ENCODE results near the gene MPHOSPH9. TPM values are rescaled to one million over a fixed set of nuclear protein-coding genes. Genes with fewer than 3 reads are reported as not detected.

The MPHOSPH9 gene
- total RNA-seq, 6 experiments from 2014 or later: 20.7 to 28.6 (median 24.4) TPM

- H3K4me1 Mint-ChIP-seq (ENCODE audit: low read depth): peaks cover 5% of the 10 kb centered on the region
- H3K27ac Mint-ChIP-seq: no peak overlapping the region
- no peak for DNase-seq
- H3K36me3 Mint-ChIP-seq (ENCODE audit: low read depth): no peaks in the 10 kb centered on the region
- H3K9me3 Mint-ChIP-seq: no peaks in the 10 kb centered on the region
- no peak for TF ChIP-seq CTCF (IDR thresholded peaks at IDR 0.05)
- H3K4me3 Mint-ChIP-seq: no peak overlapping the region
- H3K27me3 Mint-ChIP-seq (ENCODE audit: insufficient read depth): peaks cover 8% of the 10 kb centered on the region; the same call in 1 of the 2 replicates
These were observed 98.7 kb downstream of the MPHOSPH9 start for GRCh38 chr12:123134271-123134671.

GRCh38 chr12:123133701-123134100, 99.2 kb downstream of the MPHOSPH9 start:
- no peaks in the 10 kb centered on the region for H3K9me3 Mint-ChIP-seq
- DNase-seq: no peak
- H3K4me3 Mint-ChIP-seq: no peak overlapping the region
- H3K27me3 Mint-ChIP-seq (ENCODE audit: insufficient read depth): peaks cover 8% of the 10 kb centered on the region; the same call in 1 of the 2 replicates
- TF ChIP-seq CTCF (IDR thresholded peaks at IDR 0.05): no peak
- H3K36me3 Mint-ChIP-seq (ENCODE audit: low read depth): no peaks in the 10 kb centered on the region
- H3K27ac Mint-ChIP-seq: no peak overlapping the region
- peaks cover 4% of the 10 kb centered on the region; the same call in 1 of the 2 replicates for H3K4me1 Mint-ChIP-seq (ENCODE audit: low read depth)

- Mint-ChIP-seq H3K4me3 (no peak overlapping the region), H3K4me1 (ENCODE audit: low read depth) (peaks cover 4% of the 10 kb centered on the region; the same call in 1 of the 2 replicates), H3K36me3 (ENCODE audit: low read depth) (no peaks in the 10 kb centered on the region), H3K27me3 (ENCODE audit: insufficient read depth) (peaks cover 8% of the 10 kb centered on the region; the same call in 1 of the 2 replicates), H3K27ac (no peak overlapping the region), H3K9me3 (no peaks in the 10 kb centered on the region)
- no peak for TF ChIP-seq CTCF (IDR thresholded peaks at IDR 0.05)
- DNase-seq: no peak
These were observed 99.9 kb downstream of the MPHOSPH9 start for GRCh38 chr12:123132951-123133619.

GRCh38 chr12:123131879-123132402, 101.0 kb downstream of the MPHOSPH9 start:
- Mint-ChIP-seq H3K4me1 (ENCODE audit: low read depth) (peaks cover 13% of the 10 kb centered on the region), H3K27ac (no peak overlapping the region), H3K27me3 (ENCODE audit: insufficient read depth) (peaks cover 5% of the 10 kb centered on the region), H3K4me3 (no peak overlapping the region), H3K9me3 (no peaks in the 10 kb centered on the region), H3K36me3 (ENCODE audit: low read depth) (no peaks in the 10 kb centered on the region)
- TF ChIP-seq CTCF (IDR thresholded peaks at IDR 0.05): no peak
- DNase-seq: no peak

- H3K9me3 Mint-ChIP-seq: no peaks in the 10 kb centered on the region
- peaks cover 4% of the 10 kb centered on the region; the same call in 1 of the 2 replicates for H3K36me3 Mint-ChIP-seq (ENCODE audit: low read depth)
- peaks cover 19% of the 10 kb centered on the region for H3K4me1 Mint-ChIP-seq (ENCODE audit: low read depth)
- no peak overlapping the region for H3K27ac Mint-ChIP-seq
- H3K27me3 Mint-ChIP-seq (ENCODE audit: insufficient read depth): peaks cover 5% of the 10 kb centered on the region
- no peak for DNase-seq
- no peak overlapping the region for H3K4me3 Mint-ChIP-seq
- TF ChIP-seq CTCF (IDR thresholded peaks at IDR 0.05): no peak
These were observed 101.6 kb downstream of the MPHOSPH9 start for GRCh38 chr12:123131291-123131832.

Data from HFFc6 (cell line).